Endometrial microvascular endothelial cells (primary cell): ENCODE data around the gene MAFF. TPM values are rescaled to one million over a fixed set of nuclear protein-coding genes. Genes with fewer than 3 reads are reported as not detected.
"Not testable (repeated sequence)": the region's sequence is repeated elsewhere in the genome, so short reads cannot be mapped to it uniquely, and the experiment has no call there.

Experiments used
- in situ Hi-C: cut with HindIII; loops from 2 replicates; pipeline ENCODE4 v1.10.0; 2017; ENCODE audit warnings: low sequenced_read_pairs, low pct_unique_long_range_greater_than_20kb; ENCODE audit errors: inconsistent ontology term
- total RNA-seq: library from RNA; depleted of rRNA; stranded (reverse); fragments of >200 nt; gene quantifications from one replicate; pipeline ENCODE4 v1.2.3, GENCODE V29; 2015; ENCODE audit errors: inconsistent ontology term

The MAFF gene
- total RNA-seq, 1 donor from 2014 or later = 50.5 TPM

DNA sequence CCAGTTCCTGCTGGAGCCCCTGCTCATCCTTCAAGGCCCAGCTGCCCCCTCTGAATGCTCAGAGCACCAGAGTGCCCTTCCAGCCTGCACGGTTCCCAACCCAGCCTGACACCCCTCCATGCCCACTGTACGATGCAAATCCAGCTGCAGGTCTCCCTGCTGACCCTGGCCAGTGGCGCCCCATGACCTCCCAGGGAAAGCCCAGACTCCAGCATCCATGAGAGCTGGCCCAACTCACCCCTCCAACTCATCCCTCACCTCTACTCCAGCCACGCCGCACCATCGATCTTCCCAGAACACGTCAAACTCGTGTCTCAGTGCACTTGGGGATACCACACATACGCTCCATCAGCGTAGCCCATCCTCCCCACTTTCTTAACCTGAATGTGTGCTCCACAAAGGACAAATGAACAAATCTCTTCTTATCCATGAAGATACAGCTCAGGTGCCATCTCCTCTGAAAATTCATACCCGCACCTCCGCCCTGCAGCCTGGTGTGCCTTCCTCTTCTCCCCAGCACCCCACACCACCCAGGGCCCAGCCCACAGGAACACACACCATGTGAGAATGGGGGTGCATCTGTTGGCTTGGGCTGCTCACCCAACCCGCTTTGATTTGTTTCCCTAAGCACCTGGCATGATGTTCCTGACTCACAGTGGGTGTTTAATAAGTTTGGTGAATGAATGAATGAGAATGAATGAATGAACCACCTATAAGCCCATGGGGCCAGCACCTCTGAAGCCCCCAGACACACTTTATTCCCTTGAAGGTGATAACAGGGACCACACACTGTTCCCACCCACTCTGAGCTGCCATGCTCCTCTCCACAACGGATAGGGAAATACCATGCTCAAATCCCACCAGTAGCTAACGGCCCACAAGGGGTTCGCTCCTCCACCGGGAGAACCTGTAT is 26.3 kb upstream of the MAFF start:
- in situ Hi-C loops = no loop called here

DNA sequence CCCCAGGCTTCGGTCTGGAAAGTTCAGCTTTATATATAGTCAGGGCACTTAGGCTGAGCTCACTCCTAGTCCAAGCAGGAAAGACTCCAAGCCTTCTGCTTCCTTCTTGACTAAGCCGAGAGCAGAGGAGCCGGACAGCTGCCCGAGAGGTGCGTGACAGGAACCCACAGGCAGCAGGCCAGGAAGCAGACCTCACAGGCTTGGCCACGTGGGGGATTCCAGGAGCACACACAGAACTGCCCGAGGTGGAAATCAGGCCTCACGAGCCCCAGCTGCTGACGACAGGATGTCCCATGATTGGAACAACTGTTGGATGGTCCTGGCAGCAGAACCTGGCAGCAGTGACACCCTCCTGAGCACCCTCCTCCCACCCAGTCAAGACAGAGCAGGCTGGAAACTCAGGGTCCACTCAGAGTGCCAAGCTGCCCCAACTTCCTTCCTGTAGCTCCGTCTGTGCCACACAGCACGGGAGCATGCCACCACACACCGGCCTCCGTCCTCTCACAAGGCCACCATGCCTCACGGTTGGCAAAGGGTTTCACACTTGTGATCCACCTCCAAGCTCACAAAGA is 25.5 kb upstream of the MAFF start:
- in situ Hi-C loops = no loop called here

DNA sequence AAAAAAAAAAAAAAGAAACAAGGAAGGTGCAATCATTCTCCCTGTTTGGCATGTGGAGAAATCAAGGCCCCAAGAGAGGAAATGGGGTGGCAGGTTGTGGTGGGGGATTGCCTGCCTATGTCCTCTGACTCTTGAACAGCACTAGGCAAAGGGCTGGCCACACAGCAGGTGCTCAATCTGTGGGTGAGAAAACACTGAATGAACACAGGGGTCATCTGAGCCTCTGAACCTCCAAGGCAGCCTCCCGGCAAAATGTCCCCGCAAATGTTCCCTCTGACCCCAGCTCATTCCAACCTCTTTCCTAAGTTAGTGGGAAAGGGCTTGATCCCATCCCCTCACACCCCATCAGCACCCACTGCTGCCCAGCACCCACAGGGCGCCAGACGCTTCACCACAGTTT is 24.8 kb upstream of the MAFF start:
- in situ Hi-C loops = no loop called here

DNA sequence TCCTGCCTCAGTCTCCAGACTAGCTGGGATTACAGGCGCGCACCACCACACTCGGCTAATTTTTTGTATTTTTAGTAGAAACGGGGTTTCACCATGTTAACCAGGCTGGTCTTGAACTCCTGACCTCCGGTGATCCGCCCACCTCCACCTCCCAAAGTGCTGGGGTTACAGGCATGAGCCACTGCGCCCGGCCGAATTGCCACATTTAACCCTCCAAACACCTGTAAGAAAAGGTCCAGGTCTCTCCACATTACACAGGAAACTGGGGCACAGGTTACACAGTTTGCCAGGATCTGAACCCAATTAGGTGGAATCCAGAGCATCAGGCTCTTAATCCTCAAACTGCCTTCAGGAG is 24.2 kb upstream of the MAFF start:
- in situ Hi-C loops = not testable (repeated sequence)

DNA sequence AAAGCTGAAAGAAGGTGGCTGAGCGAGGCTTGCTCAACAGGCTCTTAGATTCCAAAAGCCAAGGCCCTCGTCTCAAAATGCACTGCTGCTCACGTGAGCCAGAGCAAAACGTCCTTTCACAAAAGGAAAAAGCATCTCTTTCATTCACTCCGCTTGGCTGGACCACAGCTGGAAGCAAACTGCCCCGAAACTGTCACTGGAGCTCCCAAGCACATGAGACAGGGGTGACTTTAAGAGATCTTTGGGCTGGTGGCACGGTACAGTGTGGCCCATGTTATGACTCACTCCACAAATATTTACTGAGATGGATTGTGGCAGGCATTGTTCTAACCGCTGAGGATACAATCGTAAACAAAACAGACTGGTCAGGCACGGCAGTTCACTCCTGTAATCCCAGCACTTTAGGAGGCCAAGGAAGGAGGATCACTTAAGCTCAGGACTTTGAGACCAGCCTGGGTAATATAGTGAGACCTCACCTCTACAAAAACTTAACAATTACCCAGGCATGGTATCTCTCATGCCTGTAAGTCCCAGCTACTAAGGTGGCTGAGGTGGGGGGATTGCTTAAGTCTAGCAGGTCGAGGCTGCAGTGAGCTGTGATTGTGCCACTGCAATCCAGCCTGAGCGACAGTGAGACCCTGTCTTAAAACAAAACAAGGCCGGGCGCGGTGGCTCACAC is 23.7 kb upstream of the MAFF start:
- in situ Hi-C loops = no loop called here

DNA sequence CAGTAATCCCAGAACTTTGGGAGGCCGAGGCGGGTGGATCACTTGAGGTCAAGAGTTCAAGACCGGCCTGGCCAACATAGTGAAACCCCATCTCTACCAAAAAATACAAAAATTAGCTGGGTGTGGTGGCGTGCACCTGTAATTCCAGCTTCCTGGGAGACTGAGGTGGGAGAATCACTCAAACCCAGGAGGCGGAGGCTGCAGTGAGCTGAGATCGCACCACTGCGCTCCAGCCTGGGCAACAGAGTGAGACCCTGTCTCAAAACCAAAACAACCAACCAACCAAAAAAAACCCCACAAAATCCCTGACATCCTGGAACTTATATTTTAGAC is 23.2 kb upstream of the MAFF start:
- in situ Hi-C loops = not testable (repeated sequence)

DNA sequence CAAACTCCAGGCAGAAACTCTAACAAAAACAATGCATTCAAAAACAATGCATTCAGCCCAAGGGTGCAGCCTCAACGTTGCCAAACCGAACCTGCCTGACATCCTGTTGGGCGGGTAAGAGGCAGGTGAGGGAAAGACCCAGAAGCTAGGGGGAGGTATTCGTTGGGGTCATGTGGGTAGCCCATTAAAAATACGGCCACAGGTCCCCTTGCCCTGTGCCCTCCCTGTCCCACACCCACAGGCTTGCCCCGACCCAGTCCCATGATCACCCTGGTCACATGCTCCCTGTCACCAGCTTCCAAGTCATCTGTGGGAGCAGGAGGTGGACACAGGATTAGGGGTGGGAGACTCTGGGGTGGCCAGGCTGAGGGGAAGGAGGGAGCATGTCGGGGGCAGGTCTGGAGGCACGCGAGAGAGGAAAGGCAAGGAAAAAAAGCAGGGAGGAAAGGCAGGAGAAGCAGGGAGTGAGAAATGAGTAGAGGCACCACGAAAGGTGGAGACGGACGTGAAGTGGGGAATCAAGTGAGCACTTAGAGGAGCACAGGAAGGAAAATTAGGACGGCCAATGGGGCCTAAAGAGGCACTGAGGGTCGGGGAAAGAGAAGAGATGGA is 20.8 kb upstream of the MAFF start:
- in situ Hi-C loops = no loop called here

DNA sequence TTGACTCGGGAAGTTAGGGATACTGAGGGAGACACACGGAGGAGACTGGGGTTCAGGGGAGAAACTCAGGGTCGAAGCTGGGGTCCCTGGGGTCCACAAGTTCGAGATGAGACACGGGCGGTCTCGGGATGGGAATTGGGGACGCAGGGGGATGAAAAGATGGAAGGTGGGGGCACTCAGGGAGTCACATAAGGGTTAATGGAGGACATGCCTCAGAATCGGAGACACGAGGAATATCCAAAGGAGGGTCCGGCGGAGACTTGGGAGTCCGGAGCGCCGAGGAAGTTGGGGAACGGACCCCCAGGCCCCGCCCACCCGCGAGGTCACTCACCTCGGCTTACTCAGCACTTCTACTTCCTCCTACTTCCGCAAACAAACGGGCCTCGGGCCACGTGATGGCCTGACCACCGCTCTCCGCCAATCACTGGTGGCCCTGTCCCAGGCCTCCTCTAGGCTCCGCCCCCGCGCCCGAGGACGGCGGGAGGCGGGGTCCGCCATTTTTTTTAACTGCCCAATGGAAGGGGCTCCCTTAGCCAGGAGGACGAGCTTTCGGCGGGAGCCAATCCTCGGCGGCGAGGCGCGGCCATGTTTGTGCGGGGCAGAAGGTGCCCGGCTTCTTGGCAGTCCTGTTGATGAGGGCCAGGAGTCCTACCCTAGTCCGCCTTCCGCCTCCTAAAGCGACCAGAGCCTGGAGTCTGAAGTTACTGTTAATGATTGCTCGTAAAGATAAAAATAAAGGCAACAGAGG is 20.2 kb upstream of the MAFF start, which contains the start of gene PLA2G6:
TSS of gene PLA2G6 (minus strand) at position 378 of the 748 bp plus-strand sequence. CDS start 12,404 bp downstream, outside the sequence.
- in situ Hi-C loops = no loop called here

DNA sequence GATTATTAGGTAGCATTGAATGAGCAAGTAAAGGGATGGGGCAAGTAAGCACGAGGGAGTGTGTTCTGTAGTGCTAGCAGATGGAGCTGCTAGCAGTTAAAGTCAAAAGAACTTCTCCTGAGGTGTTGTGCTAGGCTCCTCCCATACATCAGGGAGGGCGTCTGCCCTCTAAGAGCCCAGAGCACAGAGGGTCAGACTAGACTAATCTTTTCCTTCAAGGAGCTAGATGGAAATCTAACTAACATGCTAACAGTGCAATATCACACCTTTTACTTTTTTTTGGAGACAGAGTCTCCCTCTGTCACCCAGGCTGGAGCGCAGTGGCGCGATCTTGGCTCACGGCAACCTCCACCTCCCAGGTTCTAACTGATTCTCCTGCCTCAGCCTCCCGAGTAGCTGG is 17.0 kb upstream of the MAFF start:
- in situ Hi-C loops = no loop called here

DNA sequence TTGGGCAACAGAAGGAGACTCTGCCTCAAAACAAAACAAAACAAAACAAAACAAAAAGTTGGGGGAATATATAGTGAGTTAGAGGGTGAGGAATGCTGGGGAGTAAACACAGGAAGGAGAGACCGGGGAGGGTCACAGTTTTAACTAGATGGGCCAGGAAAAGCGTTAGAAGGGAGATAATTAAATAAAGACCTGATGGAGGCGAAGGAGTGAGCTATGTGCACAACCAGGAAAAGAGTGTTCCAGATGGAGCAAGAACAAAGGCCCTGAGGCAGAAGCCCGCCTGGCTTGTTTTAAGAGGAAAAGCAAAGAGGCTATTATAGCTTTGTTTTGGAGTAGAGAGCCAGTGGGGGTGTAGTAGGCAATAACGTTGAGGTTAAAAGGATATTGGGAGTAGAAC is 15.4 kb upstream of the MAFF start:
- in situ Hi-C loops = no loop called here

DNA sequence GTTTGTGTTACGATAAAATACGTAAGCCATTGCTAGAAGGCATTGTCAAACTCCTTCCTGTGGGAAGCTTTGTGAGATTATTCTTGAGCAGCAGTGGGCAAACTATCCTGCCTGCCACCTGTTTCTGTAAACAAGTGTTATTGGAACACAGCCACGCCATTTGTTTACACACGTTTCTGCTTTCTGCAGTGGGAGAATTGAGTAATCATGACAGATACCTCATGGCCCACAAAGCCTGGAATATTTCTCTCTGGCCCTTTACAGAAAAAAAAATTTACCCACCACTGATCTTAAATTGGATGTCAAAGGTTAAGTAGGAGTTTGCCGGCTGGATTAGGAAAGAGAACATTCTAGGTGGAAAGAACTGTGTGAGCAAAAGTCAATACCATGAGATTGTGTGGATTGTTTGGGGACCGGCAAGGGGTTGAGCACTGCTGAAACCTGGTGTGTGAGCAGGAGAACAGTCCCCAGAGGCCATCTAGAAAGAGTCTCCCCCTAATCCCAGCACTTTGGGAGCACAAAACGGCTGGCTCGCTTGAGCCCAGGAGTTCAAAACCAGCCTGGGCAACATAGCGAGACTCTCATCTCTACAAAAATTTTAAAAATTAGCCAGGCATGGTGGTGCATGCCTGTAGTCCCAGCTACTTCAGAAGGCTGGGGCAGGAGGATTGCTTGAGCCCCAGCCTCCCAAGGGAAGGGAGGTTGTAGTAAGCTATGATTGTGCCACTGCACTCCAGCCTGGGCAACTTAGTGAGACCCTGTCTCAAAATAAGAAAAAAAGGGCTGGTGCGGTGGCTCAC is 14.2 kb upstream of the MAFF start:
- in situ Hi-C loops = no loop called here

DNA sequence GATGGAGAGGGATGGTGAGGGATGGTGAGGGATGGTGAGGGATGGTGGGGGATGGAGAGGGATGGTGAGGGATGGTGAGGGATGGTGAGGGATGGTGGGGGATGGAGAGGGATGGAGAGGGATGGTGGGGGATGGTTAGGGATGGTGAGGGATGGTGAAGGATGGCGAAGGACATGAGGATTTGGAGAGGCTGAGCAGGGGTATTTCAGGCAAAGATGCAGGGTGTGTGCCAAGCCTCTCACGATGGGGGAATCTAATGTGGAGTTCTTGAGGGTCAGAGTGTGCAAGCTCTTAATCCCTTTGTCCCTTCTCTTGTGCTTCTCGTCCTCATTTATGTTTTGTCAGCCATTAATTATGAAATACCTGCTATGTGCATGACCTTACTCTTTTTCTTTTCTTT is 12.7 kb upstream of the MAFF start:
- in situ Hi-C loops = no loop called here

DNA sequence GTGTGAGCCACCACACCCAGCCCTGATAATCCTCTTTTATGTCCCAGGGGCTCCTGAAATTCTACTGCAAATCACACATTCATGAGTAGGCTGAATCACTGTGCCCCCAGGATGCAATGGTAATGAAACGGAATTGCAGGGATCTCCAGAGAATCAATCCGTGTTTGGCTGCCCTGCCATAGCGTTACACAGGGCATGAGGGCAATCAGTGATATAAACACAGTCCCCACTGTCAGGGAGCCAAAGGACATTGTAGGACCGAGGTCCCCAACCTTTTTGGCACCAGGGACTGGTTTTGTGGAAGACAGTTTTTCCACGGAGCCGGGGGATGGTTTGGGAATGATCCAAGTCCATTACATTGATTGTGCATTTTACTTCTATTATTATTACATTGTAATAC is 11.2 kb upstream of the MAFF start:
- in situ Hi-C loops = no loop called here

DNA sequence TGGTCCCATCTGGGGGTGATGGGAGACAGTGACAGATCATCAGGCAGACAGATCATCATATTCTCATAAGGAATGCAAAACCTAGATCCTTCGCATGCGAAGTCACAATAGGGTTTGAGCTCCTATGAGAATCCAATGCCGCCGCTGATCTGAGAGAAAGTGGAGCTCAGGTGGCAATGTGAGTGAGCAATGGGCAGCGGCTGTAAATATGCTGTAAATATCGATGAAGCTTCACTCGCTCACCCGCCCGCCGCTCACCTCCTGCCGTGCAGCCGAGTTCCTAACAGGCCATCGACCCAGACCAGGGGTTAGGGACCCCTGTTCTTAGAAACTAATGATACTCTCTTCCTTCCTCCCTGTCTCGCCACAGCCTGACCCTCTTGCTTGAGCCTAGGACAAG is 10.7 kb upstream of the MAFF start:
- in situ Hi-C loops = no loop called here

DNA sequence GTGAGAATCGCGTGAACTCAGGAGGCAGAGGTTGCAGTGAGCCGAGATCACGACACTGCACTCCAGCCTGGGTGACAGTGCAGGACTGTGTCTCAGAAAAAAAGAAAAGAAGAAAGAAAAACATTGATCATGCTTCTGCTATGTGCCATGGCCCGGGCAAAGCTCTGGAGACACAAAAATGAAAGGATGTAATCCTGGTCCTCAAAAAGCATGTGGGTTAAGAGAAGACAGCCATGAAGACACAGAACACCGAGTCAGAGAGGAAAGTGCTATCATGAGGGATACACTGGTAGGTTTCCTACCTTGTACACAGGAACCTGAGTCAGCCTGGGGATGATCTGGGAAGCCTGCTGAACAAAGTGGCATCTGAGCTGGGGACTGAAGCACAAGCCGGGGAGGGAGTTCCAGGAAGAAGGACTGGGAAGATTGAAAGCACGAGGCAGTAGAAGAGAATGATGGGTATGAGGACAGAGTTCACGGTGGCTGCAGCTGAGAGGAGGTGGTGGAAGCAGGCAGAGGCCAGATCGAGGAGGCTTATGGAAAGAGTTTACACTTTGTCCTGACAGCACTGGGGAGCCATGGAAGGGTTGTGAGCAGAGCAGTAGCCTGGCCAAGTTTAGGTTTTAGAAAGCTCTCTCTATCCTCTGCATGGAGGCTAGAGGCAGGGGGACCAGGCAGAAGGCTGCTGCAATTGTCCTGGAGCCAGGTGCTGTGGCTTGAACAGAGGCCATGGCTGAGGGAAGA is 9.9 kb upstream of the MAFF start:
- in situ Hi-C loops = no loop called here

DNA sequence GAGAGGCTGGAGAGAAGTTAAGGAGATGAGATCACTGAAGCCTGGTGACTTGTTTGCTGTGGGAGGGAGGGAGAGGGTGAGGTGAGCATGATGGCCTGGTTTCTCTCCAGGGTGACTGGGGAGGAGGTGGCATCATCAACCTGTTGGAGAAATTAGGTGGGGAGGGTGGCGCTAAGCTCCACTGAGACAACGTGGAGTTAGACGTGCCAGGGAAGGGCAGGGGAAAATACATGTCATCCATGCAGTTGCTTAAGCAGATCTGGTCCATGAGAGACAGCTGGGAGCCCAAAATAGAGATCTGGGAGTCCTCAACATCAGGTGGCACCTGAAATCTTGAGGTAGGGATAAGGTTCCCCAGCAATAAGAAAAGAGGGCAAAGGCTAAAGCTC is 9.3 kb upstream of the MAFF start:
- in situ Hi-C loops = no loop called here

DNA sequence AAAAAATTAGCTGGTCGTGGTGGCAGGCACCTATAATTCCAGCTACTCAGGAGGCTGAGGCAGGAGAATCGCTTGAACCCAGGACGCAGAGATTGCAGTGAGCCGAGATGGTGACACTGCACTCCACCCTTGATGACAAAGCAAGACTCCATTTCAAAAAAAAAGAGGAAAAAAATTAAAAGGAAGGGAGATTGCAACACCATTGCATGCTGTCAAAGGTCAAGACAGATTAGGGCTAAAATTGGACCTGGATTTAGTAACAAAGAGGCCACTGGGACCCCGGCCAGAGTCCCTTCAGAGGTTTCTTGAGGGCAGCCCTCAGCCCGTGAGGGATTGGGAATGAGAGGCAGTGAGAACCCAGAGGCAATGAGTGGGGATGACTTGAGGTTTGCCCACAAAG is 8.2 kb upstream of the MAFF start:
- in situ Hi-C loops = no loop called here
